K562 (cell line): Measurements from ENCODE around the gene RPTOR. TPM values are rescaled to one million over a fixed set of nuclear protein-coding genes. Genes with fewer than 3 reads are reported as not detected.

Experiments used
- ARHGAP35 ChIP-seq: fragments of 450-650 bp; IDR thresholded peaks from 2 replicates; pipeline ENCODE4 v1.6.1; 2018; ENCODE audit not compliant: partially characterized antibody
- BMI1 ChIP-seq: fragments of 150-350 bp; IDR thresholded peaks from 2 replicates; pipeline ENCODE4 v1.6.1; 2014; ENCODE audit warnings: low read length
- CXXC5 ChIP-seq: fragments of 250-450 bp; sonication (Bioruptor Pico); IDR thresholded peaks from 2 replicates; pipeline ENCODE4 v1.8.0; 2022; ENCODE audit warnings: inconsistent platforms, mild to moderate bottlenecking, moderate library complexity
- ETV5 ChIP-seq: sonication (generic); formaldehyde crosslinking; IDR thresholded peaks from 2 replicates; pipeline ENCODE4 v1.4.0; 2020; ENCODE audit warnings: low read depth, mild to moderate bottlenecking, missing genetic modification reagents
- EWSR1 ChIP-seq: fragments of 450-650 bp; IDR thresholded peaks from 2 replicates; pipeline ENCODE4 v1.6.1; 2018; ENCODE audit warnings: borderline replicate concordance, mild to moderate bottlenecking, low read depth, moderate library complexity; ENCODE audit not compliant: partially characterized antibody
- FOS ChIP-seq: IDR thresholded peaks from 3 replicates; pipeline ENCODE4 v1.6.1; 2011; ENCODE audit not compliant: insufficient read length; ENCODE audit errors: extremely low read depth
- KAT2B ChIP-seq: IDR thresholded peaks from one replicate; pipeline ENCODE4 v1.6.1; 2012; ENCODE audit warnings: low read depth, mild to moderate bottlenecking, control low read depth, inconsistent platforms, low read length, moderate library complexity
- MAFF ChIP-seq: IDR thresholded peaks from 2 replicates; pipeline ENCODE4 v1.6.1; 2012; ENCODE audit warnings: low read length, improper control_type of control experiment
- MECOM ChIP-seq: fragments of 250-450 bp; sonication (Bioruptor Pico); IDR thresholded peaks from 2 replicates; pipeline ENCODE4 v1.8.0; 2022; ENCODE audit warnings: inconsistent platforms
- MTF1 ChIP-seq: fragments of 250-450 bp; sonication (Bioruptor Pico); IDR thresholded peaks from 2 replicates; pipeline ENCODE4 v1.9.0; 2021; ENCODE audit warnings: moderate library complexity, mild to moderate bottlenecking, inconsistent platforms, borderline replicate concordance
- NCOA2 ChIP-seq, 2 experiments: fragments of 450-650 bp; IDR thresholded peaks; 2 replicates each; pipeline ENCODE4 v1.6.1; 2018; ENCODE audit warnings: mild to moderate bottlenecking in 2 of 2, moderate library complexity in 1 of 2; ENCODE audit not compliant: partially characterized antibody in 2 of 2
- PHB ChIP-seq: fragments of 250-450 bp; sonication (Bioruptor Pico); IDR thresholded peaks from 2 replicates; pipeline ENCODE4 v1.5.0; 2021
- RBM34 ChIP-seq: fragments of 200-400 bp; formaldehyde crosslinking; IDR thresholded peaks from 2 replicates; pipeline ENCODE4 v1.6.1; 2018; ENCODE audit warnings: low read length, borderline replicate concordance; ENCODE audit not compliant: insufficient read depth
- SAFB ChIP-seq: fragments of 200-400 bp; formaldehyde crosslinking; IDR thresholded peaks from 2 replicates; pipeline ENCODE4 v1.6.1; 2017; ENCODE audit warnings: low read depth, low read length, borderline replicate concordance
- TEAD4 ChIP-seq, 2 experiments: sonication (generic) in 1 of 2; formaldehyde crosslinking in 1 of 2; IDR thresholded peaks; 2 replicates each; pipeline versions ENCODE4 v1.6.1 to v1.8.0; 2012 to 2022; ENCODE audit warnings: borderline replicate concordance in 1 of 2, inconsistent platforms in 1 of 2, low read length in 1 of 2, mild to moderate bottlenecking in 1 of 2, missing genetic modification reagents in 1 of 2
- ZNF174 ChIP-seq: fragments of 250-450 bp; sonication (Bioruptor Pico); IDR thresholded peaks from 2 replicates; pipeline ENCODE4 v1.4.0; 2020; ENCODE audit warnings: mild to moderate bottlenecking
- ZNF282 ChIP-seq: sonication (generic); formaldehyde crosslinking; IDR thresholded peaks from 2 replicates; pipeline ENCODE4 v1.8.1; 2023; ENCODE audit warnings: missing genetic modification reagents
- ZNF324 ChIP-seq: fragments of 250-450 bp; sonication (Bioruptor Pico); IDR thresholded peaks from 2 replicates; pipeline ENCODE4 v1.4.0; 2020; ENCODE audit warnings: mild to moderate bottlenecking
- ZNF75A ChIP-seq: fragments of 450-650 bp; formaldehyde crosslinking; IDR thresholded peaks from 2 replicates; pipeline ENCODE4 v1.4.0; 2020; ENCODE audit warnings: mild to moderate bottlenecking
- ZNF778 ChIP-seq: fragments of 450-650 bp; formaldehyde crosslinking; IDR thresholded peaks from 2 replicates; pipeline ENCODE4 v1.4.0; 2020; ENCODE audit warnings: mild to moderate bottlenecking, moderate library complexity
- polyA plus RNA-seq, 8 experiments: library from polyadenylated mRNA; depleted of rRNA in 4 of 8; stranded (reverse) in 5 of 8; unstranded in 3 of 8; fragments of >200 nt; fragmentation: Nextera tagmentation in 2 of 8; fragmentation: Illumina TruSeq in 1 of 8; extraction: Ambion mirVana in 2 of 8; extraction: Trizol in 1 of 8; gene quantifications; 2 replicates each; pipeline versions ENCODE4 v1.2.1 to v1.2.3, GENCODE V29; 2011 to 2014; ENCODE audit warnings: inconsistent platforms in 1 of 8, missing spikeins in 1 of 8
- total RNA-seq, 7 experiments: library from RNA; depleted of rRNA in 6 of 7; stranded (reverse); fragments of >200 nt in 6 of 7; fragmentation: Illumina TruSeq in 2 of 7; extraction: Trizol in 2 of 7; gene quantifications; 2 replicates each; pipeline versions ENCODE4 v1.2.1 to v1.2.3, GENCODE V29; 2011 to 2021; ENCODE audit warnings: low replicate concordance in 1 of 7
- TF ChIP-seq, protein P1 (sequence below), 2 experiments: IDR thresholded peaks; 2 replicates each; pipeline ENCODE4 v1.6.1; 2011; ENCODE audit warnings: borderline replicate concordance in 1 of 2, control low read depth in 1 of 2, low read depth in 1 of 2, low read length in 1 of 2, mild to moderate bottlenecking in 1 of 2, mixed read lengths in 1 of 2, moderate library complexity in 1 of 2; ENCODE audit not compliant: insufficient read depth in 1 of 2, insufficient read length in 1 of 2, poor library complexity in 1 of 2, severe bottlenecking in 1 of 2; ENCODE audit errors: extremely low read depth in 1 of 2
- TF ChIP-seq, protein P2 (sequence below), 2 experiments: IDR thresholded peaks; 2 replicates each; pipeline ENCODE4 v1.6.1; 2012; ENCODE audit warnings: improper control_type of control experiment in 2 of 2, low read depth in 2 of 2, low read length in 2 of 2, borderline replicate concordance in 1 of 2
- TF ChIP-seq, protein P3 (sequence below): fragments of 250-450 bp; sonication (Bioruptor Pico); IDR thresholded peaks from 2 replicates; pipeline ENCODE4 v1.9.0; 2021; ENCODE audit warnings: mild to moderate bottlenecking

The RPTOR gene
- total and polyA plus RNA-seq, 9 of the 15 experiments (the other 6 are each of a cell fraction or from before 2014, with no cell fraction given): 0.24 to 54.1 (median 10.2) TPM

DNA sequence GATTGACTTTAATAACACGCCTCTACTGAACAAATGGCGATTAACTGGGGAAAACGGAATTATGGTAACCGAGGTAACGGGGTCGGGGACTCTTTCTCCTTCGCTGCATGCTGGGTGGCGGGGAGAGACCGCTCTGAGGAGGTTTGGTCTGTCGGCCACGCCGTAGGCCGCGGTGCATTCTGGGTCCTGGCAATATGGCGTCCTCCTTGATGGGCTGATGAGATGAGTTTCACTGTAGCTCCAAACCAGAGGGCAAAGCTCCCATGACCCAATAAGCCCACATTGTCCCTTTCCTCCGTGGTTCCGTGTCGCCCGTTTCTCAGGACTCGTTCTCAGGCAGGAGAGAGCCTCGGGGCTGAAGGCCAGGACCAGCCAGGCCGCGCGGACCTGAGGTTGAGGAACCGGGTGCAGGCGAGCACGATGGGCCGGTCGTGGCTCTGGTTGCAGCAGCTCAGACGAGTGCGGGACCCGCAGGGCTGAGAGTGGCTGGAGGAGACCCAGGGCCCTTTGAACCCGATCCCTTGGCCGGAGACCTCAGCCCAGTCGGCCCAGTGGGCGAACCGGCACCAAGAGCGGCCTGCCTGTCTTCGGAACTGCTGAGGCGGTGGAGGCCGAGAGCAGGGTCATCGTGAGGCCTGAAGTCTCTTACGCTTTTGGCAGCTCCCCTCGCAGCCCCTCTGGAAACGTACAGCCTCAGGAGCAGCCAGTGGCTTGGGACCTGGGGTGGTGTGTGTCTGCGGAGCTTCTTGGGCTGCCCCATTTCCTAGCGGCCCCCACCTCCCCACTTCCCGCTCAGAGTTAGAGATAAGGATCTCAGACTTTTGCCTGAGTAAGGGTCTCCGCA is at the start of gene RPTOR (continued):
- no peak for TF ChIP-seq MAFF
- peak; percentile 57 for TF ChIP-seq TEAD4 (IDR thresholded peaks at IDR 0.05; ENCODE audit: low read length)
- TF ChIP-seq TEAD4 (CRISPR knock-in tag; IDR thresholded peaks at IDR 0.05; ENCODE audit: borderline replicate concordance): peak; percentile 86
- no peak for TF ChIP-seq MTF1 (CRISPR knock-in tag)
- TF ChIP-seq, protein P1, sequence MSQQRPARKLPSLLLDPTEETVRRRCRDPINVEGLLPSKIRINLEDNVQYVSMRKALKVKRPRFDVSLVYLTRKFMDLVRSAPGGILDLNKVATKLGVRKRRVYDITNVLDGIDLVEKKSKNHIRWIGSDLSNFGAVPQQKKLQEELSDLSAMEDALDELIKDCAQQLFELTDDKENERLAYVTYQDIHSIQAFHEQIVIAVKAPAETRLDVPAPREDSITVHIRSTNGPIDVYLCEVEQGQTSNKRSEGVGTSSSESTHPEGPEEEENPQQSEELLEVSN (IDR thresholded peaks at IDR 0.05; ENCODE audit: borderline replicate concordance in 1 of 2, extremely low read depth in 1 of 2, insufficient read depth in 1 of 2, insufficient read length in 1 of 2, low read depth in 1 of 2, low read length in 1 of 2, poor library complexity in 1 of 2, severe bottlenecking in 1 of 2): peak; percentile 97
- TF ChIP-seq ZNF174: no peak
- TF ChIP-seq RBM34: no peak
- TF ChIP-seq ZNF75A (CRISPR knock-in tag): no peak
- no peak for TF ChIP-seq SAFB
- no peak for TF ChIP-seq ZNF324
- no peak for TF ChIP-seq EWSR1
- TF ChIP-seq ZNF778 (CRISPR knock-in tag): no peak
- no peak for TF ChIP-seq FOS
- no peak for TF ChIP-seq NCOA2 (IDR thresholded peaks at IDR 0.05; ENCODE audit: partially characterized antibody in 2 of 2)
- TF ChIP-seq BMI1: no peak
- TF ChIP-seq CXXC5 (CRISPR knock-in tag): peak; percentile 65; the same call in 1 of the 2 replicates
- peak; percentile 49; the same call in 1 of the 2 replicates for TF ChIP-seq ETV5
- no peak for TF ChIP-seq KAT2B
- TF ChIP-seq PHB (CRISPR knock-in tag): no peak
- TF ChIP-seq, protein P2, sequence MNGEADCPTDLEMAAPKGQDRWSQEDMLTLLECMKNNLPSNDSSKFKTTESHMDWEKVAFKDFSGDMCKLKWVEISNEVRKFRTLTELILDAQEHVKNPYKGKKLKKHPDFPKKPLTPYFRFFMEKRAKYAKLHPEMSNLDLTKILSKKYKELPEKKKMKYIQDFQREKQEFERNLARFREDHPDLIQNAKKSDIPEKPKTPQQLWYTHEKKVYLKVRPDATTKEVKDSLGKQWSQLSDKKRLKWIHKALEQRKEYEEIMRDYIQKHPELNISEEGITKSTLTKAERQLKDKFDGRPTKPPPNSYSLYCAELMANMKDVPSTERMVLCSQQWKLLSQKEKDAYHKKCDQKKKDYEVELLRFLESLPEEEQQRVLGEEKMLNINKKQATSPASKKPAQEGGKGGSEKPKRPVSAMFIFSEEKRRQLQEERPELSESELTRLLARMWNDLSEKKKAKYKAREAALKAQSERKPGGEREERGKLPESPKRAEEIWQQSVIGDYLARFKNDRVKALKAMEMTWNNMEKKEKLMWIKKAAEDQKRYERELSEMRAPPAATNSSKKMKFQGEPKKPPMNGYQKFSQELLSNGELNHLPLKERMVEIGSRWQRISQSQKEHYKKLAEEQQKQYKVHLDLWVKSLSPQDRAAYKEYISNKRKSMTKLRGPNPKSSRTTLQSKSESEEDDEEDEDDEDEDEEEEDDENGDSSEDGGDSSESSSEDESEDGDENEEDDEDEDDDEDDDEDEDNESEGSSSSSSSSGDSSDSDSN (IDR thresholded peaks at IDR 0.05; ENCODE audit: borderline replicate concordance in 1 of 2, low read depth in 2 of 2, low read length in 2 of 2): 0 out of 4 replicates have a peak, but pooled peaks of 1 of the 2 experiments have one; percentile 25
- TF ChIP-seq, protein P3, sequence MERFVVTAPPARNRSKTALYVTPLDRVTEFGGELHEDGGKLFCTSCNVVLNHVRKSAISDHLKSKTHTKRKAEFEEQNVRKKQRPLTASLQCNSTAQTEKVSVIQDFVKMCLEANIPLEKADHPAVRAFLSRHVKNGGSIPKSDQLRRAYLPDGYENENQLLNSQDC (CRISPR knock-in tag): no peak
- no peak for TF ChIP-seq ARHGAP35
- TF ChIP-seq ZNF282 (CRISPR knock-in tag): 0 out of 2 replicates have a peak, but pooled peaks have one; percentile 68
- no peak for TF ChIP-seq MECOM (CRISPR knock-in tag)
